ENCODE measurements around the gene PTPRT. TPM values are rescaled to one million over a fixed set of nuclear protein-coding genes. Genes with fewer than 3 reads are reported as not detected.

Gene PTPRT
- total RNA-seq, 1 donor from 2014 or later, result not detected

DNA sequence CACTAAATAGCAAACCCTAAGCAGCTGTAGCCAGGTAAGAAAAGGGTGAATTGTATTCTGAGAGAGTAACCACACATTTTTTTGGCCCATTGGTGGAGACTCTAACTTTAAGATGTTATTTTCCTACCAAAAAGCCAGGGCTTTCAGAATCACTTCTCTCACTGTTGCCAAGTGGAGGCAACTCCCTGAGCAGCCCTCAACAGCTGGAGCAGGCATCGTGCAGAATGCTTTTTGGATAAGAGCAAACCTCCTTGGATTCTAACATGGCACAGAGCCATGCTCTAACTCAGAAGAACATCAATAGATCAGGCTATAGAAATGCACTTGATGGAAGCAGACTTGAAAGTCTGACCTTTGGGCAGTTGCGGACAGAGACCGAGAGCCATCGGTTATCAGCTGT is 849.3 kb downstream of the PTPRT start:
- no peak overlapping the region for H3K27ac Mint-ChIP-seq (ENCODE audit: unreplicated experiment)
- peaks cover 17% of the 10 kb centered on the region for H3K9me3 Mint-ChIP-seq (ENCODE audit: low read depth)
- no peak overlapping the region for H3K4me3 Mint-ChIP-seq (ENCODE audit: unreplicated experiment)
- H3K36me3 Mint-ChIP-seq (ENCODE audit: low read depth), result no peaks in the 10 kb centered on the region
- H3K4me1 Mint-ChIP-seq (ENCODE audit: low read depth), result no peaks in the 10 kb centered on the region
- H3K27me3 Mint-ChIP-seq (ENCODE audit: low read depth), result no peaks in the 10 kb centered on the region
- TF ChIP-seq, protein P1, sequence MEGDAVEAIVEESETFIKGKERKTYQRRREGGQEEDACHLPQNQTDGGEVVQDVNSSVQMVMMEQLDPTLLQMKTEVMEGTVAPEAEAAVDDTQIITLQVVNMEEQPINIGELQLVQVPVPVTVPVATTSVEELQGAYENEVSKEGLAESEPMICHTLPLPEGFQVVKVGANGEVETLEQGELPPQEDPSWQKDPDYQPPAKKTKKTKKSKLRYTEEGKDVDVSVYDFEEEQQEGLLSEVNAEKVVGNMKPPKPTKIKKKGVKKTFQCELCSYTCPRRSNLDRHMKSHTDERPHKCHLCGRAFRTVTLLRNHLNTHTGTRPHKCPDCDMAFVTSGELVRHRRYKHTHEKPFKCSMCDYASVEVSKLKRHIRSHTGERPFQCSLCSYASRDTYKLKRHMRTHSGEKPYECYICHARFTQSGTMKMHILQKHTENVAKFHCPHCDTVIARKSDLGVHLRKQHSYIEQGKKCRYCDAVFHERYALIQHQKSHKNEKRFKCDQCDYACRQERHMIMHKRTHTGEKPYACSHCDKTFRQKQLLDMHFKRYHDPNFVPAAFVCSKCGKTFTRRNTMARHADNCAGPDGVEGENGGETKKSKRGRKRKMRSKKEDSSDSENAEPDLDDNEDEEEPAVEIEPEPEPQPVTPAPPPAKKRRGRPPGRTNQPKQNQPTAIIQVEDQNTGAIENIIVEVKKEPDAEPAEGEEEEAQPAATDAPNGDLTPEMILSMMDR (IDR thresholded peaks at IDR 0.05), result no peak
- DNase-seq (ENCODE audit: low spot score), result no peak

- no peaks in the 10 kb centered on the region for H3K27me3 Mint-ChIP-seq (ENCODE audit: low read depth)
- no peak overlapping the region for H3K4me3 Mint-ChIP-seq (ENCODE audit: unreplicated experiment)
- H3K27ac Mint-ChIP-seq (ENCODE audit: unreplicated experiment), result no peak overlapping the region
- TF ChIP-seq, protein P1 (IDR thresholded peaks at IDR 0.05), result no peak
- no peaks in the 10 kb centered on the region for H3K36me3 Mint-ChIP-seq (ENCODE audit: low read depth)
- peaks cover 20% of the 10 kb centered on the region for H3K9me3 Mint-ChIP-seq (ENCODE audit: low read depth)
- H3K4me1 Mint-ChIP-seq (ENCODE audit: low read depth), result no peaks in the 10 kb centered on the region
- DNase-seq (ENCODE audit: low spot score), result no peak
These were observed 851.2 kb downstream of the PTPRT start for GRCh38 chr20:42338294-42339201.

DNA sequence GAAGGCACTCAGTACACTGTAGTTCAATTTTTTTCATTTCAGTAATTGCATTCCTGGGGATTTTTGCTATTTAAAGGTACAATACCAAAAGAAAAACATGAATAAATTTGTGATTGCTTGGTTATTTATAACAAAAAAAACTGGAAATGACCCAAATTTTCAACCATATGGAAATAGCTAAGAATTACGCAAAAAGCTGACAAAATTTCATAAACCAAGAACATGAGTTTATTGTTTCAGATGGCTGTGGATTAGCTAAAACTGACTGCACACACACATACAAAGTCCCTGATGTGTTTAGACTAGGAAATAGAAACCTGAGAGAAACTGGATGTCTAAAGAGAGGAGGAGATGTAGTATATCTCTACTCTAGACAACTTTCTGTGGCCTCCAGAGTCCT is 853.1 kb downstream of the PTPRT start:
- Mint-ChIP-seq H3K4me1 (ENCODE audit: low read depth) (no peaks in the 10 kb centered on the region), H3K27me3 (ENCODE audit: low read depth) (no peaks in the 10 kb centered on the region)
- TF ChIP-seq, protein P1 (IDR thresholded peaks at IDR 0.05), result no peak

GRCh38 chr20:42319252-42320013 is 870.3 kb downstream of the PTPRT start:
- Mint-ChIP-seq H3K4me1 (ENCODE audit: low read depth) (no peaks in the 10 kb centered on the region), H3K4me3 (ENCODE audit: unreplicated experiment) (no peak overlapping the region), H3K27me3 (ENCODE audit: low read depth) (no peaks in the 10 kb centered on the region), H3K36me3 (ENCODE audit: low read depth) (no peaks in the 10 kb centered on the region), H3K9me3 (ENCODE audit: low read depth) (peaks cover 23% of the 10 kb centered on the region), H3K27ac (ENCODE audit: unreplicated experiment) (no peak overlapping the region)
- TF ChIP-seq, protein P1 (IDR thresholded peaks at IDR 0.05), result no peak
- DNase-seq (ENCODE audit: low spot score), result no peak

More for the DNA sequence above, 853.1 kb downstream of the PTPRT start:
- Mint-ChIP-seq H3K4me3 (ENCODE audit: unreplicated experiment) (no peak overlapping the region), H3K27ac (ENCODE audit: unreplicated experiment) (no peak overlapping the region), H3K36me3 (ENCODE audit: low read depth) (no peaks in the 10 kb centered on the region), H3K9me3 (ENCODE audit: low read depth) (peaks cover 13% of the 10 kb centered on the region)
- no peak for DNase-seq (ENCODE audit: low spot score)

DNA sequence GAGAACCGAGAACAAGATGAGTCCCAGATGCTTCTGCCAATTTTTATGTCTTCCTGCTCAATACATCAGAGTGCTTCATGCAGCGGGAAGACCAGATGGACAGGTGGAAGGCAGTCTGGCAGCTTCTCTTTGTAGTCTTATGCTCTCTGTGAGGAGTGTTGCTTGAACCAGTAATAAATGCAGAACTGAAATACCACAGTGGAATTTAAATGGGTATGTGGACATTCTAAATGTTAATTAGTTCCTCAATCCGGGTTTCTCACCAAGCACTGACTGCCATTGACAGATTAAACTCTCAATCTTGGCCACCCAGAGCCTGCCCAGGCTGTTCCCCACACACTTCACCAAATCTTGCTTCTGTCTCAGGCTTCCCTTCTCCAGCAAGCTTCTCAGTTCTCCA is 876.0 kb downstream of the PTPRT start:
- no peak overlapping the region for H3K27ac Mint-ChIP-seq (ENCODE audit: unreplicated experiment)

More for the DNA sequence above, 876.0 kb downstream of the PTPRT start:
- no peak overlapping the region for H3K4me3 Mint-ChIP-seq (ENCODE audit: unreplicated experiment)
- H3K9me3 Mint-ChIP-seq (ENCODE audit: low read depth), result peaks cover 21% of the 10 kb centered on the region
- no peak for DNase-seq (ENCODE audit: low spot score)
- TF ChIP-seq, protein P1 (IDR thresholded peaks at IDR 0.05), result no peak
- no peaks in the 10 kb centered on the region for H3K27me3 Mint-ChIP-seq (ENCODE audit: low read depth)
- H3K36me3 Mint-ChIP-seq (ENCODE audit: low read depth), result no peaks in the 10 kb centered on the region
- H3K4me1 Mint-ChIP-seq (ENCODE audit: low read depth), result no peaks in the 10 kb centered on the region

All from chondrocyte (in vitro differentiated cells).